GM21528 (cell line): ENCODE measurements around the gene FAM107B.

ENCODE experiments used
- ATAC-seq: cut with Tn5 transposase; IDR thresholded peaks from one replicate; pipeline ENCODE4 v1.9.1; 2021; ENCODE audit warnings: mild to moderate bottlenecking, moderate library complexity; ENCODE audit not compliant: unreplicated experiment, low FRiP score

FAM107B gene

DNA sequence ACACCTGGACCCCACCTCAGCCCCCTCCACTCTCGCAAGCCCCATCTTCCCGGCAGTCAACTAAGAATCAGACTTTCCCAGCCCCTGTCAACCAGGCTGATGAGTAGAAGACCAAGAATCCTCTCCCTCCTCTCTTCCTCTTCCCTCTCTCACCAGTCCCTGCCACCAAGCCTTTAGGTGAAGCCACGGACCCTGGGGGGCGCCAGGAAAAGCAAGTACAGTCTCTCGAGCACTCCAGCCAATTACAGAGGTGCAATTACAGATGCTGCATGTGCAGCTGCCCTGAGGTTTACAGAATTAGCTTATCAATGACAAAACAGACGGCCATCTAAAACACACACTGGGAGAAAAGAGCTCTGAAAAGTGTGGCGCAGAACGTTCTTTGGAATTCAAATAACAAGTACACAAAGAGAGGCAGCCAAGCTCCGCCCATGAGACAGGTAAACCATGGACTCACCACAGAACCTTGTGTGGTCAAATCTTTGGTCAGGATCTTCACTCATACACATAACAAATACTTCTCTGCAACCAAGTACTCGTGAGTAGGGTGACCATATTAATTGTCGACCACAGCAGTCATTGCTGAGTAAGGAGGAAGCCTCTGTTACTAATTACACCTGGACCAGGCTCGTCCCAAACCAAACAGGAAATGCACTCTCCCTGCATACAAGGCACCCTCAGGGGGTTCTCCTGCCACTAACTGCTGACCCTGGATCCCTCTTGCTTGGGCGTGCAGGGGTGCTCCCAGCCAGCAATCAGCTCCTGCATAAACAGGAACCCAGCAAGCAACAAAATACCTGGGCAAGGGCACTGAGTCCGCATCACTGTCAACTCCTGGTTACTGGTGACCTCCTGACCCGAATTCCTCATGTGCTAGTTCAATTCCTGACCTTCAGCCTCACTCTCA, 189.2 kb downstream of the FAM107B start:
- no peak for ATAC-seq

DNA sequence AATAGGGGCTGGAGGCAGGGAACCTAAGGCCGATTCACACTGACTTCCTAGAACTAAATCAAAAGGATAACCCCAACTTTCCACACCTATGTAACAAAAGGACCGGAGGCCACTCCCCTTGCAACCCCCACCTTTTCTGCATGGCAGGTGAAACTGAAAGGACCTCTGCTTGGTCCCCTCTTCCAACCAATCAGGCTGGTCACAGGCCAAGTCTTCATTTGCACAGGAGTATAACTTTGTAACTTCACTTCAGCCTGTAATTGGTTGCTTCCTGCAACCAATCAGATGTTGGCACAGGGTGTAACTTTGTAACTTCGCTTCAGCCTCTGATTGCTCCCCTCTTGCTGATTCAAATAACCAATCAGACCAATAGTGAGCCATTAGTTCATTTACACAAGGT, 190.0 kb downstream of the FAM107B start:
- ATAC-seq, result no peak

DNA sequence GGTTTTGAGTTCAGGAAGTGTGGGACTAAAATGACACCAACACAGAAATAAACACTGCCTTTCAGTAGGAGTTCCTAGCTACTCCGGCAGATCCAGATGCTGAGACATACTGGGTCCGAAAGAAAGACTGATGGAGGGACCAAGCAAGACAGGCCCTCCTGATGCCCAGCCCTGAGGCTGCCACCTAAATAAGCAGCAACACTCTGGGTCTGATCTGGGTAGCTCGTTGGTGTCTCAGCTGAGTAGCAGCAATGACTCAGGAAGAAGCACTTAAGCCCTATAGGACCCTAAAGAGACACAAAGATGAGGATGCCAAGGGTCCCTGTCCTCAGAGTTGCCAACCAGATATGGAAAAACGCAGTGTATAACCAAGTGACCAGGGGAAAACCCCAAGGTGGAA, 190.7 kb downstream of the FAM107B start:
- no peak for ATAC-seq

DNA sequence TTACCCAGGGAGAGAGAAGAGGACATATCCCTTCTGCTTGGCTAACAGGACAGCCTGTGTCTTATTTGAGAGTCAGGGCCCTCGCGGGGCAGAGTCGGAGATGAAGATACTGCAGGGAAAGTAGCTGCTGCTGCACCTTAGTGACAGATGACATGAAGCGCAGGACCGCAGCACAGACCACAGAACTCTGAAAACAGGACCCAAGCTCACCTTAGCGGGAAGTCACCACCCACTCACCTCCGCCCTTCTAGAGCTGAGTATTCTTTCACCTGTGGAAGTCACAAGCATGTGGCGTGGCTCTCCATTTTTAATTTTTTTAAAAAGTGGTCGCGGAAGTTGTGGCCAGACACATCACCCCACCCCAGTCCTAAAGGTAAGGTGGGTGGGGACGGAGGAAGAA, 191.4 kb downstream of the FAM107B start:
- ATAC-seq, result no peak

DNA sequence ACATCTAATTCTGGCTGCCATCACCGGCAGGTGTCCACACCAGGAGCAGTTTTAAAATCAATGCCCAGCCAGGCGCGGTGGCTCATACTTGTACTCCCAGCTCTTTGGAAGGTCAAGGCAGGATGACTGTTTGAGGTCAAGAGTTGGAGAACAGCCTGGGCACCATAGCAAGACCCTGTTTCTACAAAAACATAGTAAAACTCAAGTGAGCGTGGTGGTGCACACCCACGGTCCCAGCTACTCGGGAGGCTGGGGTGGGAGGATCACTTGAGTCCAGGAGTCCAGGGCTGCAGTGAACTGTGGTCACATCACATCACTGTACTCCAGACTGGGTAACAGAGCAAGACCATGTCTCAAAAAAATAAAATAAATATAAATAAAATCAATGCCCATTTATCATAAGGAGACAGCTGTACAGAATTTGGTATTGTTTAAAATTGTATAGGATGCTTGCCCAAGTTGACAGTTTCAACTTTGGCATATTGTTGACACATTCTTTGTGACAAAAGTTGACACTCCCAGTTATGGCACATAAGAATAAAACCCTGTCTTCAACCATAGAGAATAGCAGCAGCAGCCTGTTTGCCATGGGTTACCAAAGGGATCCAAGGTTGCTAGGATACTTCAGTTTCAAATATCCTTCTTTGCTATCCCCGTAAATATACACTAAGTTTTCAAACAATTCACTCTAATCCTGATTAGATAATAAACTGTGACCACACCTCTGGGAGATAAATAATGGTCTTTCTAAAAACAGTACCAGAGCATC, 193.0 kb downstream of the FAM107B start:
- ATAC-seq, result no peak

DNA sequence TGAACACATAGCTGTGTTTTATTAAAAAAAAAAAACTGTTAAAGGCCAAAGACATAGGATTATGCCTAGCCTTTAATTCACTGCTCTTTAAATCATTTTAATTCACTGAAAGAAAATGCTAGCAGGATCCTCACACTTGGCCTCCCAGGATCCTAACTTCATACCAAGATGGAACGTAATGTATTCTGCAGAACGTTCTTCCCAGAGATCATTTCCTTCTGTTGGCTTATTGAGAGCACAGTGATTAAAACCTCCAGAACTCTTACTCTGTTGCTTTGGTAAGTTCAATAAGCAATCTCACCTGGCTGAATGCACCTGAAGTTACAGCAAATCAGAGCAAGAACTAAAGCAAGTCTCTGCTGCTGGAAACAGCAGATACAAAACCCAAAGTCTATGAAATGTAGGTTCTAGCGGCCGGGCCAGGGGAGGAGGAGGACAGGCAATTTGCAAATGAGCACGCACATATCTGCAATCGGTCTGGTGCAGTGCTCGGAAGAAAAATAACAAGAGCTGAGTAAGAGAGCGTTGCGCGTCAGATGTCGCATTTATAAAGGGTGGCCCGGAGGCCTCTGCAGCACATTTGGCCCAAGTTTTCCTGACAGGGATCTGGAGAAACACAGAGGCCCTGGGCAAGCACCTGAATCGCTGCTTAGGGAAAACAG, 193.9 kb downstream of the FAM107B start:
- ATAC-seq, result no peak

DNA sequence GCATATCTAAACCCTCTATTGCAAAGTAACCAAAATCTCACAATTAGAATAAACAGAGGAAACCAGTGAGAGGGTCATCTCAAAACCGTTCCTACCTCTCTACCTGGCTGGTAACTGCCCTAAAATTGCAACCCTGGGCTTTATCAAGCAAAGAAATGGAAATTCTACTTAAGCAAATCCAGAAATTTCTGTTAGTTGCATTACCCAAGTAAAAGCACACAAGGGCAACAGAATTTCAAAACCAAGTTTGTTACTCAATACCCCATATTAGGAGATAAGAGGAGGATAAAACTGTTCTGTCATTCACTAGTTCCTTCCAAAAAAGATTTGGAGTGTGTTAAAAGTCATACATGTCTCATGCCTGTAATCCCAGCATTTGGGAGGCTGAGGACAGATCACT, 195.3 kb downstream of the FAM107B start:
- ATAC-seq, result no peak

DNA sequence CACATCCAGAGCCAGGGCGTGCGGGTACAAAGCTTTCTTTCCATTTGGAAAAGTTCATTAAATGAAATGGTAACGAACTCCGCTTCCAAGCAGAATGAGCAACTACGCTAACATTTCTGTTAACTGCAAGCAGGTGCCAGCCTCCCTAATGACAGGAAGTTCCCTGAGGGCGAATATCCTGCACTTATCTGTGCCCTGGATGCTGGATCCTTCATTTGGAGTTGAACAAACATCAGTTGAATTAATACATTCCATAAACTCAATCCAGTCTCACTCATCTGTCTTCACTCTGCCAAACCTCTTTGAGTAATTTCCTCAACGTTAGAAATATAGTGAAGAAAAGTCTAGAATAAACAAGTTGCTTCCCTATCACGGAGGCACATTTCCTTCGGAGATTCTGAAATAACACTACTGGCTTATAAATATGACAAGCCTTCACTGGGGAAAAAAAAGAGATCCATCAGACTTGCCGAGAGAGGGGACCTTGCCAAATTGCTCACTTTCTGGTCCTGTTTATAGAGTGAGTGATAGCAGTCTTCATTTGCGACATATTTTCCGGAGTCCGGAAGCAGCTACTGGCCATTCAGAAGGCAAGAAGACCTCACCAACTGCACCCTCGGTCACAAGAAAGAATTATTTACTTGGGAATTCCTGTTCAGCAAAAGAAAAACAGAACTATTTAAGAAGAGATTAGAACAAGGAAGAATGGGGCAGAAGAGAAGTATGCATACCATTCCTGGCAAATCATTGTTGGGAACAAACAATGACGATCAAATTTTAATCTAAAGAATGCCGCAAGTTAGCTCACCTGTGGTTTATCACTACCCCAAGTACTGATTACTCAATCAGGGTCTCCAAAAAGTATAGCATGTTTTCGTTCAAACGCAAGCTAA, 196.4 kb downstream of the FAM107B start:
- no peak for ATAC-seq

DNA sequence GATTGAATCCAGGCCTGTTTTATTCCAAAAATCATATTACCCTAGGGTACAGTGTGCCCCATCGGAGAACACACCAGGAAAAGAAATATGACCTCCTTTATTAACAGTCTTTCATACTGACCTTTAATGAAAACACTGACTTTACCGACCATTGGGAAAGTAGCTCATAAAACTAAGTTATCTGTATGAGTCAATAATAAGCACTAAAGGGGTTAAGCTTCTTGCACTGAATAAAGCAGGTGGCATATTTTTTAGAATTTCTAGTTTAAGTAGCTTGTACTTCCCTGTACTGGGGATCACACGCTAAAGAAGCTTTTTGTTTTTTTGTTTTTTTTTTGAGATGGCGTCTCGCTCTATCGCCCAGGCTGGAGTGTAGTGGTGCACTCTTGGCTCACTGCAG, 199.8 kb downstream of the FAM107B start:
- no peak for ATAC-seq

DNA sequence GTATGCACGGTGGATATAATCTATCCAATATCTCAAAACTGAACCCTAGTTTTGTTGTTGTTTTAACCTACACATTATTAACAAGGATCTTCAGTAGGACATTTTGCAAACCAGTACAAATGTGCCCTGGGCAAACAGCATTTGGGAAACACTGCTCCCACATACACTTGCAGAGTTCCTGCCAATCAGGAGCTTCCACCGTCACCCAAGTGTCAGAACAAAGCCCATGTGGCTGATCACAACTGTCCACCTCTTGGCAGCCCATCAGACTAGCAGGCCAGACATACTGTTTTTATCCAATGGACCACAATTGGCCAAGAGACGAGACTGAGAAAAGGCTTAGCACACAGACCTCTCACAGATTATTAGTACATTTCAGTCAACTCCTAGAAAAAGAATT, 200.4 kb downstream of the FAM107B start:
- no peak for ATAC-seq

DNA sequence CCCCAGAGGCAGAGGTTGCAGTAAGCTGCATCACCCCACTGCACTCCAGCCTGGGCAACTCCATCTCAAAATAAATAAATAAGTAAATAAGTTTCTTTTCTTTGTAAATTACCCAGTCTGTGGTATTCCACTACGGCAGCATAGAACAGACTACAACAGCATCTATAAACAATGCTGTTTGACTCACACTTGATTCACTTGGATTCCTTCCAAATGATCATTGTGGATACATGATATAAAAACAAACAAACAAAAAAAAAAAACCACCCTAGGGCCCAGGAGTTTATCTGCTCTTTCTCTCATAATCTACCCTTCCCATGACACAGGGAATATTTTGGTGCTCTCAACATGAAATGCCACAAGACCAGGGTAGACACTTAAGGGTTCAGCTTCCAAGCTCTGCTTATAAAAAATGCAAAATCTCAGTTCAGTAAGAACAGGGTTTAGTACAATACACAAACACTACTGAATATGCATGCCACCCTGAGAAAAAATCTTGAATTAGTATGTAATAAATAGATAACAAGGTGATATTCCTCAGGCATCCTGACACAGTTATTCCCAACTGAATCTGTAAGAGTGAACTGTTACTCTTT, 200.9 kb downstream of the FAM107B start:
- ATAC-seq, result no peak

DNA sequence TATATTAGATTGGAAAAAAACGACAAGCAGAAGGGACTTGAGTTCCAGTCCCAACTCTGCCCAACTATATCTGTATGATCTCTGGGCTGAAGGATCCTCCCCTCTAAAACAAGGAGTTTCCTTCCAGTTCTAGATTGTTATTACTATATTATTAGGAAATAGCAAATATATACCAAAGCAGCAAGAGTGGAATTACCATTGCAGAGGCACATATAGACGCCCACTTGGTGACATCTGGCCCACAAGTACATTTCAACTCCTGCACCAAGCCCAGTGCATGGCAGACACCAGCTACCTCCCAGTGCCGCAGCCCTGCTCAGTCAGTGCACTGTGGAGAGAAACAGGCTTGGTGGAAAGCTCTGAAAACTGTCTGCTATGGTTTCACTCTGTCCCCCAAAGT, 201.9 kb downstream of the FAM107B start:
- ATAC-seq, result no peak

DNA sequence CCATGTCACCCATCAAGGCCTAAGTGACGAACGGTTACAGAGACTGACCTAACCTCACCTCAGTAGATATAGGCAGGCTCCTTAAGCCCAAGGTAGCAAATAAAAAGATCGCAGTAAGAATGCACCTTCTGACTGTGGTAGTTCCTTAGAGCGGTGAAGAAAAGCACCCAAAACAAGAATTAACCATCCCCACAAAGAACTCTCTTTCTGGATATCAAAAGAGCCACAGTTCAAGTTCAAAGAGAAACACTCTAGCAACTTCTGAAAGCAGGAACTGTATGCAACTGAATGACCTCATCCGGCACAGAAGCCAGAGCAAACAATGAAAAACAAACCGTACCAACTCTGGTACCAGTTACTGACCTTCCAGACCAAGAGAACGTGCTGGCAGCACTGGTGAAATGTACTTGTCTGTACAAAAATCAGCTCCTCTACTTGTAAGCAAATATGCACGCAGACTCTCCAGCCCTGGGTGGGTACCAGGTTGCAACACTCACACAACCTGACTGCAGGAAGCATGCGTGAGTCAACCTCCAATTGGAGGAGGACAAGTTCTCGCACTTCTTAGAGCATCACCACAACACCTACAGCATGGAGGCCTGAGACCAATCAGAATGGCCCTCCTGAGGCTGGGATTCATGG, 202.7 kb downstream of the FAM107B start:
- ATAC-seq, result no peak

DNA sequence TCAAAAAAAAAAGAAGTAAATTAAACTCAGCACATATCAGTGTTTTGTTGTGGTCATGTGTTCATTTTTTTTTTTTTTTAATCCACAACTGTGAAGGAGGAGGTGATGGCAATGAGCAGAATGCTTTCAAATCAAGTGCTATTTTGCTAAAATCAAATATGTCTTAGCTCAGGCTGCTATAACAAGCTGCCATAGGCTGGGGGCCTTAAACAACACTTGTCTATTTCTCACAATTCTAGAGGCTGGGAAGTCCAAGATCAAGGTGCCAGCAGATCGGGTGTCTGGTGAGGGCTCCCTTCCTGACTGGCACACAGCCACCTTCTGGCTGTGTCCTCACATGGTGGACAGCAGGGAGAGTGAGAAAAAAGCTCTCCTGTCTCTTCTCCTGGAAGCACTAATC, 203.9 kb downstream of the FAM107B start:
- no peak for ATAC-seq

DNA sequence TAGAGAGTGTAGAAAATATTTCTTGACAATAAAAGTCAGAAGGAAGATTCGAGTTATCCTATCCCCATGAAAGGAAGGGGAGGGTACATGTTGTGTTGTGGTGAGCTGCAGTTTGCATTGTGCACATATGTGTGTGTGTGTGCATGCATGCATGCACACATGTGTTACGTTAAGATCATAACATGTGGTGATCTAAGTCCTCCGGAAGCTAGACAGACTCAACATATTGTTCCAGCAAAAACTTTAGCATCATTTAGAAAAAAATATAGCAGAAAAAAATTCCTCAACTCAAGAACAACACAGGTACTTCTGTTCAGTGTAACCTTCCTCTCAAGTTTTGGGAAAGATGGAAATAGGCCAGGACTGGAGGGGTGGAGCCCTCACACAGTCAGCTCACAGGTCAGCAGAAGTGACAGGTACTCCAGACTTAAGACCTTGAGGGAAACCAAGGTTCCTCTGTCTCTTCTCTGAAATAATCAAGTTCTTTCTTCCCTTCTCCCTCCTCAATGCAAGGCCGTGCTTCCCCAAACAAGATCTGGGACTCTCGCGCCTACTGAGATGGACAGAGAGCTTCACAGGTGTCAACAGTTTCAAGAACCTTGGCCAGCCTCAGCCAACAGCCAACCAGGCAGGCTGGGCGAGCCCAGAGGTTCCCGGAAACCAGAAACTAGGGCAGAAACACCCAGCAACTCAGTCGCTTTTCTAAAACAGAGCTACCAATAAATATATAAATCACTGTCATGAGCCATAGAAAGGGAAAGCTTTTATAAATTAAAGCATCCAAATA, 205.2 kb downstream of the FAM107B start:
- ATAC-seq, result no peak

DNA sequence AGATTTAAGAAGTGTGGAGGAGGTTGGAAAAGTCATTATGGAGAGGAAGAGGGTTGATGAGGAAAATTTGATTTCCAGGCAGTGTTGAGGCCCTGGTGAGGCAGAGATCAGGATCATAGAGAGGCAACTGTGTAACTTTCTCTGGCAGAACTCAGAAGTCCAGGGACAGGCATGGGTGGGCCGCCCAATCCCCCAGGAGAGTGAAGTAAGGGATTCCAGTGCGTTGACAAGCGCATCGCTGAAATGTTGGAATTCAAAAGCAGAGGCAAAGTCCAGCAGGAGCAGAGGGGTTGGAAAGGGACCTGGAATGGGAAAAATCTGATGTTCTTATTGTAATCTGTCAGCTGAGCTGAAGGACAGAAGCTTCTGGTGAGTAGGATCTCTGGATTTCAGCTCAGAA, 207.3 kb downstream of the FAM107B start:
- no peak for ATAC-seq

DNA sequence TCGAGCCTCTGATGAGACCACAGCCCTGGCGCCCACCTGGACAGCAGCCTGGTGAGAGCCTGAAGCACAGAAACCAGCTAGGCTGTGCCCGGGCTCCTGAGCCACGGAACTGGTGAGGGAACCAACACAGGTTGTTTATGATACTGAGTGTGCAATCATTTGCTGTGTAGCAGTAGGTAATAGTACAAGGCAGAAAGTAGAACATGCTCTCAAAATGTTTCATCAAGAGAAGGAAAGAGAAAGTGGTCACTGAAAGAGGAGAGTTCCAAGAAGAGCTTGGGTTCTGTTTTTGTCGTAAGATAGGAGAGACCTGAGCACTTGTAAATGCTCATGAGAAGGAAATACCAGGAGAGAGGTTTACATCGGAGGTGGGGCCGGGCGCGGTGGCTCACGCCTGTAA, 208.2 kb downstream of the FAM107B start:
- no peak for ATAC-seq

DNA sequence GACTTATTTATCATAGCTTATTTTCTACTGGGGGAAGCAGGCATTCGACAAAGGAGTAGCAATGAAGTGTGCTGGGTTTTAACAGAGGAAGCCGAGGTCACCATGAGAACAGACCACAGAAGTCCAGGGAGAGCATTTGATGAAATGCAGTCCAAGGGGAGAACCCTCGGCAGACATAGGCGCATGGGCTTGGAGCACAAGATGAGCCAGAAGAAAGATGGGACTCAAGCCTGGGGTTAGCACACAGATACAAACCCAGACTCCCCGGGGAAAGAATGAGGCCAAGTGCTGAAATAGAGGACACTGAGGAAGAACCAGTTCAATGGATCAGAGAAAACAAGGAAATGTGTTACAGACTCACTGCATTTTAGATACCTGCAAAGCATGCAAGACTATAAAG, 209.5 kb downstream of the FAM107B start:
- ATAC-seq, result no peak

DNA sequence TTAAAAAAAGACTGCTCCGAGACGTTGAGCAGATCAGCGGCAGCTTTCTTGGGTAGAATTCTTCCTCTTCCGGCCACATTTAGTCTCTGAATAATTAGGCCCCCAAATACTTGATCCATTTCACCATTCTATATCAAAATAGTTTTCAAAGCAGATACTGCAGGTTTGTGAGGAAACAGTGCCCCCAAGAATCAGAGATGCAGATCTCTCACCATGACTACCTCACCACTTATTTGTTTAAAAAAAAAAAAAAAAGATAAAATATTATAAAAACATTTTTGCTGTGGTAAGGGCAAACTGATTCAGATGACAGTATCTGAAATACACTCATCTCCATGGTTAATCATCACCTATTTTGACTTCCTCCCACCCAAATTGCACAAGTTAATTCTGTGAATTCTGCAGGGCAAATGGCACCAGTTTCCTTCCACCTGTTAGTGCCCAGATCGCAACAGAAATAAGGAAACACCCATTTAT, 210.4 kb downstream of the FAM107B start:
- no peak for ATAC-seq
